Smooth muscle cell (in vitro differentiated cells): ENCODE data around the gene PCBP3. TPM values are rescaled to one million over a fixed set of nuclear protein-coding genes. Genes with fewer than 3 reads are reported as not detected.
"Not testable (repeated sequence)": the region's sequence is repeated elsewhere in the genome, so short reads cannot be mapped to it uniquely, and the experiment has no call there.

Experiments
- DNase-seq: peaks from one replicate; lab custom pipeline; 2025; ENCODE audit not compliant: unreplicated experiment; lab: John Stamatoyannopoulos, UW
- H2AFZ ChIP-seq: fragments of 200-600 bp; sonication (generic); 2 replicates; pipeline ENCODE4 v1.6.0; 2016; ENCODE audit warnings: antibody characterized with exemption, low read depth, mild to moderate bottlenecking
- H3F3A ChIP-seq: fragments of 200-600 bp; sonication (generic); 2 replicates; pipeline ENCODE4 v1.6.0; 2017; ENCODE audit warnings: antibody characterized with exemption, low read depth
- H3K27ac ChIP-seq: fragments of 200-600 bp; sonication (generic); 2 replicates; pipeline ENCODE4 v1.5.1; 2016; ENCODE audit warnings: low read depth, mild to moderate bottlenecking
- H3K27me3 ChIP-seq: fragments of 200-600 bp; sonication (generic); 2 replicates; pipeline ENCODE4 v1.6.1; 2016; ENCODE audit warnings: low read depth, mild to moderate bottlenecking
- H3K36me3 ChIP-seq: fragments of 200-600 bp; sonication (generic); 2 replicates; pipeline ENCODE4 v1.5.1; 2016; ENCODE audit warnings: low read depth
- H3K4me1 ChIP-seq: fragments of 200-600 bp; sonication (generic); 2 replicates; pipeline ENCODE4 v1.5.1; 2016; ENCODE audit warnings: low read depth
- H3K4me2 ChIP-seq: fragments of 200-600 bp; sonication (generic); 2 replicates; pipeline ENCODE4 v1.6.0; 2016; ENCODE audit warnings: mild to moderate bottlenecking
- H3K4me3 ChIP-seq: fragments of 200-600 bp; sonication (generic); 2 replicates; pipeline ENCODE4 v1.5.1; 2016; ENCODE audit warnings: mild to moderate bottlenecking
- H3K79me2 ChIP-seq: fragments of 200-600 bp; sonication (generic); 2 replicates; pipeline ENCODE4 v1.6.0; 2016; ENCODE audit warnings: low read depth, mild to moderate bottlenecking
- H3K9ac ChIP-seq: fragments of 200-600 bp; sonication (generic); 2 replicates; pipeline ENCODE4 v1.6.0; 2016; ENCODE audit warnings: low read depth
- H3K9me3 ChIP-seq: fragments of 200-600 bp; sonication (generic); replicated peaks from 2 replicates; pipeline ENCODE4 v1.5.1; 2016; ENCODE audit warnings: low read depth
- H4K20me1 ChIP-seq: fragments of 200-600 bp; sonication (generic); 2 replicates; pipeline ENCODE4 v1.6.0; 2016; ENCODE audit warnings: low read depth
- CTCF ChIP-seq: fragments of 200-600 bp; sonication (generic); IDR thresholded peaks from 2 replicates; pipeline ENCODE4 v1.5.1; 2017; ENCODE audit warnings: borderline replicate concordance, mild to moderate bottlenecking, antibody characterized with exemption; ENCODE audit not compliant: insufficient read depth, poor library complexity, severe bottlenecking
- WGBS: methylation state at CpG from one replicate; pipeline ENCODE4 v1.1.7; 2016; ENCODE audit warnings: low lambda C conversion rate; 5-methylcytosine and 5-hydroxymethylcytosine counted together
- polyA plus RNA-seq: library from polyadenylated mRNA; unstranded; fragments of >200 nt; fragmentation: Nextera tagmentation; extraction: Ambion mirVana; gene quantifications from 2 replicates; pipeline ENCODE4 v1.2.1, GENCODE V29; 2016
- total RNA-seq: library from RNA; depleted of rRNA; stranded (reverse); fragments of >200 nt; gene quantifications from 2 replicates; pipeline ENCODE4 v1.2.3, GENCODE V29; 2014

Gene PCBP3
- total and polyA plus RNA-seq, 2 experiments from 2014 or later, result 8.9 to 23.1 TPM

DNA sequence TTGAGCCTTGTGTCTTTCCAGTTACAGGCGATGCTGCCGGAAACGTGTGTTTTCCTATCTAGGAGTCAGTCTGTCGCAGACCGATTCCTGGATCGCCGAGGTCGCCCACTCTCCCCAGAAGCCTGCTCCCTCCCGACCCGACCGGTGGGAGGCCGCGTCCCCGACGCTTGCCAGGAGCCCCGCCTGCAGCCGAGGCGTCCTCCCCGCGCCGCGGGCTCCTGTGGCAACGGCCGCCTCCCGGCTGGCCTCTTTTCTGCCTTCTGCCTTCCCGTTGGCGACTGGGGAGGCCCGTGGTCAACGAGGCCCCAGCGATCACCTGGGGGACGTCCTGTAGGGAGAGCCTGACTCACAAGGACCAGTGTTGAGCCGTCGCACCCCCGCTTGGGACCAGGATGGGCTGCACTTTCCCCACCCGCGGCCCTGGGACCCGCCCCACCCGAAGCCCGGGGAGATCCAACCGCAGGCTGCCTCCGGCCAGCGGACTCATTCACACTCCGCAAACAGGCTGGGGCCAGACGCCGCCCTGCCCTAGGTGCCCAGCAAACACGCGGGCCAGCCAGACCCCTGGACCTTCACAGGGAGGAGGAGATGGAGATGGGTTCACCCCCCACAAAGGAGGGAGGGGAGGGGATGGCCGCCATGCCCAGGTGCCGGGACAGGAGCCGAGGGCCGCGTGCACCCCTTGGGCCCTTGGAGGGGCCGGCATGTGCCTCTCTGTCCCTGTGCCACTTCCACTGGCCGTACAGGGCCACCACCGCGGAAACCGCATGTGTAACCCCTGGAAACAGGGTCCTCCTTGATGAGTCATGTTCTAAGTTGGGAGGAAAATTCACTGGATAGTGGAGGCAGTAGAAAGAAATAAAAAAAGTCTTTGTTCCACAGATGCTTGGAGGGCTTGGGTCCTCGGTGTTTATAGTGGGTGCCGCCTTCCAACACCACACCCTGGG, 330.8 kb downstream of the PCBP3 start:
- H3K27ac ChIP-seq, result peak overlapping the region; percentile 96
- no peaks in the 10 kb centered on the region for H3K36me3 ChIP-seq
- peak overlapping the region; percentile 84 for H3K9ac ChIP-seq
- no peaks in the 10 kb centered on the region for H3K9me3 ChIP-seq
- TF ChIP-seq CTCF, result no peak
- no peak for DNase-seq
- H3K27me3 ChIP-seq, result no peaks in the 10 kb centered on the region
- H3K4me2 ChIP-seq, result peak overlapping the region; percentile 90
- H2AFZ ChIP-seq, result no peak overlapping the region
- peaks cover 25% of the 10 kb centered on the region for H3F3A ChIP-seq
- under 1% methylated on average over 59 of the region's 59 CpGs for WGBS
- no peaks in the 10 kb centered on the region for H3K79me2 ChIP-seq
- H4K20me1 ChIP-seq, result no peaks in the 10 kb centered on the region
- H3K4me1 ChIP-seq, result peaks cover 31% of the 10 kb centered on the region
- peak overlapping the region; percentile 46 for H3K4me3 ChIP-seq

DNA sequence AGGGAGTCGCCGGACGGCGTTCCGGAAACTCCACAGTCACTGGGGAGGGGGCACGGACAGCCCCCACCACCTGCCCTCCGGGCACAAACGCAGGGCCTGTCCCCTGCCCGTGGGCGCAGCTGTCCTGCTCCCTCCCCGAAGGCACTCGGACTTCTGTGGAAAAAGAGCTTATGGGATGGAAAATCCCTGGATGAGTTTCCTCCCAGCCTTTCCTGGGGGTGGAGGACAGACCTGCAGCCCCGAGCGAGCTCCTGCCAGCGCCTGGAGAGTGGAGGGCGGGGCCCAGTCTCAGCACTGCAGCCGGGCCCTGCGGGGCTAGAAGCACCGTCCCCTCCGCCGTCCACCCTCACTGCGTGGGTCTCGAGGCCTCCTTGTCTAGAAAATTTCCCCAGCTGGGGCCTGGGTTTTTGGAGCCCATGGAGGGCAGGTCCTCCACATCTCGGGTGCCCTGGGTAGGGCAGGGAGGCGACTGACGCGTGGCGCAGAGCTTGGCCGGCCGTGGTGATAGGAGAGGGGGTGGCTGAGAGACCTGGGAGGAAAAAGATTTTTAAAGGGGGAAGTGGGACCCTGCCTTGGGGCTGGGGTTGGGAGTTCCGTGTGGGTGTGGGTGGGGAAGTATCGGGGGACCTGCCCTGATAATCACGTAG, 331.6 kb downstream of the PCBP3 start:
- H3F3A ChIP-seq, result peaks cover 29% of the 10 kb centered on the region
- no peaks in the 10 kb centered on the region for H4K20me1 ChIP-seq
- H3K9me3 ChIP-seq, result no peaks in the 10 kb centered on the region
- H3K36me3 ChIP-seq, result no peaks in the 10 kb centered on the region
- peak overlapping the region; percentile 96 for H3K27ac ChIP-seq
- H3K79me2 ChIP-seq, result no peaks in the 10 kb centered on the region
- no peak for TF ChIP-seq CTCF
- no peak overlapping the region for H2AFZ ChIP-seq
- H3K4me3 ChIP-seq, result peak overlapping the region; percentile 46
- peak overlapping the region; percentile 90 for H3K4me2 ChIP-seq
- no peak for DNase-seq
- 2% methylated on average over 33 of the region's 33 CpGs for WGBS
- H3K9ac ChIP-seq, result peak overlapping the region; percentile 84
- H3K4me1 ChIP-seq, result peaks cover 31% of the 10 kb centered on the region
- H3K27me3 ChIP-seq, result no peaks in the 10 kb centered on the region

- H3K27me3 ChIP-seq, H4K20me1 ChIP-seq, H3K36me3 ChIP-seq, DNase-seq, H3K79me2 ChIP-seq, H3K9me3 ChIP-seq, H2AFZ ChIP-seq: not testable (repeated sequence)
- Histone ChIP-seq H3K4me2 (peak overlapping the region; percentile 90), H3K27ac (peak overlapping the region; percentile 96), H3K4me3 (peak overlapping the region; percentile 46), H3K4me1 (peaks cover 32% of the 10 kb centered on the region), H3F3A (peaks cover 36% of the 10 kb centered on the region), H3K9ac (peak overlapping the region; percentile 84)
- WGBS, result 10% methylated on average over 13 of the region's 13 CpGs
These were observed 332.3 kb downstream of the PCBP3 start for GRCh38 chr21:45975667-45976409.
